Naive B cell (primary cell): ENCODE results near the gene ZFP28. TPM values are rescaled to one million over a fixed set of nuclear protein-coding genes. Genes with fewer than 3 reads are reported as not detected.

Source experiments
- polyA plus RNA-seq, 6 donors: library from polyadenylated mRNA; unstranded; fragments of 300-500 nt; fragmentation: Illumina TruSeq; gene quantifications; one replicate each; pipeline ENCODE4 v1.2.3, GENCODE V29; 2021; ENCODE audit warnings: low read depth in 6 of 6

Gene ZFP28
- polyA plus RNA-seq, 6 donors from 2014 or later: 1.8 to 4.7 (median 4.1) TPM; not detected in 1

Other genes starting within 250 kb of the ZFP28 start
- gene ZSCAN5A, start 224.1 kb upstream of the ZFP28 start, polyA plus RNA-seq: 1 to 10 TPM in 5 of 6 donors, not detected in 1; 5.3 to 8.1 (median 7.0) TPM
- 1 to 10 TPM; 6.3 to 8.6 (median 7.3) TPM for gene ZNF582, start 145.4 kb upstream of the ZFP28 start, polyA plus RNA-seq
- 10 to 100 TPM; 15.1 to 33.2 (median 16.8) TPM for gene ZNF583, start 134.6 kb upstream of the ZFP28 start, polyA plus RNA-seq
- gene ZNF667, start 61.6 kb upstream of the ZFP28 start, polyA plus RNA-seq: 10 to 100 TPM in 3 of 6 donors, 1 to 10 TPM in 3; 5.5 to 13.4 (median 9.7) TPM
- gene ZNF471, start 31.1 kb upstream of the ZFP28 start, polyA plus RNA-seq: 1 to 10 TPM in 2 of 6 donors, under 1 TPM in 3, not detected in 1; 0.45 to 2.0 (median 0.51) TPM
- gene ZNF470, start 28.5 kb downstream of the ZFP28 start, polyA plus RNA-seq: 1 to 10 TPM; 1.6 to 4.5 (median 2.8) TPM
- 10 to 100 TPM in 3 of 6 donors, 1 to 10 TPM in 3; 7.9 to 20.5 (median 10.4) TPM for gene ZNF71, start 56.4 kb downstream of the ZFP28 start, polyA plus RNA-seq
- under 1 TPM in 1 of 6 donors, not detected in 5; 0.30 TPM for gene SMIM17, start 104.2 kb downstream of the ZFP28 start, polyA plus RNA-seq
- 10 to 100 TPM in 1 of 6 donors, 1 to 10 TPM in 4, not detected in 1; 2.1 to 13.0 (median 5.5) TPM for gene ZNF835, start 132.8 kb downstream of the ZFP28 start, polyA plus RNA-seq